ENCODE measurements around the gene SMYD2. TPM values are rescaled to one million over a fixed set of nuclear protein-coding genes. Genes with fewer than 3 reads are reported as not detected.

The SMYD2 gene
- total RNA-seq, 1 donor from 2014 or later, result 39.8 TPM

DNA sequence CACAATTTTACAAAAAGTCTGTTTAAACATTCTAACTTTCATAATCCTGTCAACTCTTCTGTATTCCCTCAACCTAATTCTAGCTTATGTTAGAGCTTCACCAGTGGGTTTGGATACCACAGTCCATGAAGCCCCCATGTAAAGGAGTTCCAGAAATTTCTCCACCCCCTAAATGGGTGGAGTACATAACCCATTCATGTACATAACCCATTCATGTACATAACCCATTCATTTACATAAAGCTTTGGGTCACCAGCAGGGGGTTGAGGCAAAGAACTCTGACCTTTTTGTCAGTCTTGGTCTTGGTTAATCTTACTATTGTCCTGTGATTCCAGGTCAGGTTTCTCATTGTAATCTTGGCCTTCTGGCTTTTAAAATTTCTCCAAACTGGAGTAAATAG, 61.6 kb downstream of the SMYD2 start:
- intact Hi-C loops (cut with DNase I), result no loop called here
- Histone ChIP-seq H3K27me3 (no peaks in the 10 kb centered on the region), H3K27ac (no peak overlapping the region), H3K9me3 (no peaks in the 10 kb centered on the region), H3K4me1 (no peaks in the 10 kb centered on the region), H3K4me3 (no peak overlapping the region), H3K36me3 (peaks cover 2% of the 10 kb centered on the region)
- ATAC-seq (no peak), DNase-seq (no peak)
- TF ChIP-seq, protein P1, sequence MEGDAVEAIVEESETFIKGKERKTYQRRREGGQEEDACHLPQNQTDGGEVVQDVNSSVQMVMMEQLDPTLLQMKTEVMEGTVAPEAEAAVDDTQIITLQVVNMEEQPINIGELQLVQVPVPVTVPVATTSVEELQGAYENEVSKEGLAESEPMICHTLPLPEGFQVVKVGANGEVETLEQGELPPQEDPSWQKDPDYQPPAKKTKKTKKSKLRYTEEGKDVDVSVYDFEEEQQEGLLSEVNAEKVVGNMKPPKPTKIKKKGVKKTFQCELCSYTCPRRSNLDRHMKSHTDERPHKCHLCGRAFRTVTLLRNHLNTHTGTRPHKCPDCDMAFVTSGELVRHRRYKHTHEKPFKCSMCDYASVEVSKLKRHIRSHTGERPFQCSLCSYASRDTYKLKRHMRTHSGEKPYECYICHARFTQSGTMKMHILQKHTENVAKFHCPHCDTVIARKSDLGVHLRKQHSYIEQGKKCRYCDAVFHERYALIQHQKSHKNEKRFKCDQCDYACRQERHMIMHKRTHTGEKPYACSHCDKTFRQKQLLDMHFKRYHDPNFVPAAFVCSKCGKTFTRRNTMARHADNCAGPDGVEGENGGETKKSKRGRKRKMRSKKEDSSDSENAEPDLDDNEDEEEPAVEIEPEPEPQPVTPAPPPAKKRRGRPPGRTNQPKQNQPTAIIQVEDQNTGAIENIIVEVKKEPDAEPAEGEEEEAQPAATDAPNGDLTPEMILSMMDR (IDR thresholded peaks at IDR 0.05), result no peak

DNA sequence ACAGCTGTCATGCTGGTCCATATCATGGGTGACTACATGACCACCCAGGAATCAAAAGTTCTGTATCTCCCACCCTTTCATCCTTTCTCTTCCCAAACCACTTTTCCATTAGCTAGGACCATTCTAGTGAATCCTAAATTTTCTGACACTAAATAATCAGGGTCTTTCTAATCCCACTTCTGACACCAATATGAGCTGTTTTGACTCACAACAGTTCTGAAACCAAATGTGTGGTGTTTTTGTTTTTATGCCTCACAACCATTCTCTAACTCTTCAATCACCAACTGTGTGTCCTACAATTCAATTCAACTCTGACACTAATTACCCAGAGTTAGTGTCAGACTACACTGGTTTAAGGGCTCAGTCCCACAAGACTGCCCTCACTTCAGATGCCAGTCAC, 63.9 kb downstream of the SMYD2 start:
- no peaks in the 10 kb centered on the region for H3K9me3 ChIP-seq
- TF ChIP-seq, protein P1 (IDR thresholded peaks at IDR 0.05), result no peak
- no peak overlapping the region for H3K27ac ChIP-seq
- H3K36me3 ChIP-seq, result peaks cover 7% of the 10 kb centered on the region
- H3K4me3 ChIP-seq, result no peak overlapping the region
- no peak for ATAC-seq
- intact Hi-C loops (cut with DNase I), result no loop called here
- H3K4me1 ChIP-seq, result no peaks in the 10 kb centered on the region
- no peaks in the 10 kb centered on the region for H3K27me3 ChIP-seq
- no peak for DNase-seq

DNA sequence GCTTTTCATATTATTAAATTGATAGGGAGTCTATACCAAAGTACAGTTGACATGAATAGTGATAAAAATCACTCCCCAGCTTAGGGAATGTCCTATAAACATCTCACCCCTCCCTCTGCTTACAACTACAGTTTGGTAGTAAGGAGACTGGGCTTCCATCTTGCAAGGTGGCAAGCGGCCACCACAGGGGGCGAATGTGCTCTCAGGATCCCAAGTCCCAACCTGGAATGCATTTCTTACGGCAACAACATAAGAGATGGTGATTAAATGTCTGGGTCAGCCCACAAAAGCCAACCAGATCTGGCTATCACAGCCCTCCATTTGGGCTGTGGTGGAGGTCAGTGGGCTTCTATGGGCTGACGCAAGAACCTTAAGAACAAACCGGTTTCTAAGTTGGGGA, 68.0 kb downstream of the SMYD2 start:
- H3K4me3 ChIP-seq, result no peak overlapping the region
- H3K36me3 ChIP-seq, result peaks cover 7% of the 10 kb centered on the region
- no peak for DNase-seq

DNA sequence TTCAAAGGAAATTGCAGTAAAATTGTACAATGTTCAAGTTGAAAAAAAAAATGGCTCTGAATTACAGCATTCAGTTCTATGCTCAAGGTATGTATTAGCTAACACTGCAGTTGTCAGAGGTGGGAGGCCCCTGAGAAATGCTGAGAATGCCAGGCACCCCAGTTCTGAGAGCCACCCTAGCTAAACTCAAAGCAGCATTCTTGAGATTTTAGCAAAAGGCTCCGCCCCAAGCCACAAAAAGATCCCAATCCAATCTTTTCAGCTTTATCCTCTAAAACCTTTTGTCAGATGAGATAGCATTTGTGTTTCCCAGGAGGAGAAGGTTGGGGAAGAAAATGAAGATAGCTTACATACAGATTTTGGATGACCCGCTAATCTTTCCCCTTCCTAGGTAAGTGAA, 68.8 kb downstream of the SMYD2 start:
- Histone ChIP-seq H3K36me3 (peaks cover 7% of the 10 kb centered on the region), H3K9me3 (no peaks in the 10 kb centered on the region), H3K4me3 (no peak overlapping the region), H3K27me3 (no peaks in the 10 kb centered on the region), H3K27ac (no peak overlapping the region), H3K4me1 (no peaks in the 10 kb centered on the region)
- TF ChIP-seq, protein P1 (IDR thresholded peaks at IDR 0.05), result no peak
- intact Hi-C loops (cut with DNase I), result no loop called here
- no peak for DNase-seq
- peak; percentile 21 for ATAC-seq

More for the DNA sequence above, 68.0 kb downstream of the SMYD2 start:
- H3K4me1 ChIP-seq, result no peaks in the 10 kb centered on the region
- H3K27ac ChIP-seq, result no peak overlapping the region
- intact Hi-C loops (cut with DNase I), result no loop called here
- TF ChIP-seq, protein P1 (IDR thresholded peaks at IDR 0.05), result no peak
- no peaks in the 10 kb centered on the region for H3K9me3 ChIP-seq
- H3K27me3 ChIP-seq, result no peaks in the 10 kb centered on the region
- ATAC-seq, result no peak

DNA sequence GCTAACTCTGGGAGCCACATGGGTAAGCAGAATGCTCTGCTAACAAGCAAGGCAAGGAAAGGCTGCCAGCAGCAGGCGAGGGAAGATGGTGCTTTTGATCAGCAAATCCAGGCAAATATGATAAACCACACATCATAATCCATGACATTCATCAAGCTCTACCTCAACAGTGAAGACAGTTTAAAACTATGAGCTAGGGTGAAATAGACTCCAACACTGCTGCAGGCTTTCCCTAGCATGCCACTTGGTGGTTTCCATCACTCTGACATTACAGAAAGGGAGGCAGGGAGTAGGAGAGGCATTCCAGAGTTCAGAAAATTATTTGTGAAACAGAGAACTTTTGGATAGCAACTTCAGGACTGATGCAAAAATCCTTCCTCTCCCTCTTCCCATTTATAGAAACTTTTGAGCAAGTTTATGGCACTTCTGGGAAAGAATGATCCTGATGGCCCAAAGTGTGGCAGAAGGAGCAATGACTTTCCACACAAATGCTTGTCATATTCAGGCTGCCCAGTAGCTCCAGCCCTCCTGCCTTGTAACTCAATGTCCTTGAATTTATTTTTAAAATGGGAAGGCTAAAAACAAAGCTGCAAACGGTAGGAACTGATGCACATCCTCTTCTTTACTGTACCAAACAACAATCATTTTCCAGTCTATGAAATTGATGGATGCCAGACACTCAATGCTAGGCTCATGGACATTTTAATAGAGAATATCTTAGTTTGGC, 70.8 kb downstream of the SMYD2 start:
- ATAC-seq (no peak), DNase-seq (no peak)
- no peak overlapping the region for H3K27ac ChIP-seq
- H3K4me1 ChIP-seq, result no peaks in the 10 kb centered on the region
- TF ChIP-seq, protein P1 (IDR thresholded peaks at IDR 0.05), result no peak
- peaks cover 16% of the 10 kb centered on the region for H3K36me3 ChIP-seq
- no peak overlapping the region for H3K4me3 ChIP-seq
- no peaks in the 10 kb centered on the region for H3K9me3 ChIP-seq
- intact Hi-C loops (cut with DNase I), result no loop called here
- H3K27me3 ChIP-seq, result no peaks in the 10 kb centered on the region
